NB4 (cell line): ENCODE measurements around the gene CTXND1.
A peak's percentile ranks its signal among the peaks of the same experiment; 100 is the strongest.

ENCODE experiments used
- DNase-seq: peaks from one replicate; pipeline ENCODE4 v3.0.0; 2010; ENCODE audit warnings: low read depth
- H3K4me3 ChIP-seq: one replicate; pipeline ENCODE4 v1.5.1; 2011; ENCODE audit warnings: mild to moderate bottlenecking, low read depth, low read length, moderate library complexity
- MYC ChIP-seq: IDR thresholded peaks from 2 replicates; pipeline ENCODE4 v1.6.1; 2011; ENCODE audit warnings: low read depth, low read length
- POLR2A ChIP-seq: IDR thresholded peaks from 2 replicates; pipeline ENCODE4 v1.6.1; 2011; ENCODE audit warnings: mild to moderate bottlenecking; ENCODE audit not compliant: insufficient read length; ENCODE audit errors: extremely low read depth
- TF ChIP-seq, protein P1 (sequence below): IDR thresholded peaks from one replicate; pipeline ENCODE4 v1.5.1; 2012; ENCODE audit warnings: low read depth, low read length
- TF ChIP-seq, protein P2 (sequence below): IDR thresholded peaks from 2 replicates; pipeline ENCODE4 v1.6.1; 2011; ENCODE audit warnings: low read depth, low read length

The CTXND1 gene

GRCh38 chr15:80211976-80212375 lies 40.0 kb downstream of the CTXND1 start:
- DNase-seq, result no peak
- H3K4me3 ChIP-seq, result no peak overlapping the region
- TF ChIP-seq POLR2A (no peak), MYC (no peak)
- TF ChIP-seq, protein P1, sequence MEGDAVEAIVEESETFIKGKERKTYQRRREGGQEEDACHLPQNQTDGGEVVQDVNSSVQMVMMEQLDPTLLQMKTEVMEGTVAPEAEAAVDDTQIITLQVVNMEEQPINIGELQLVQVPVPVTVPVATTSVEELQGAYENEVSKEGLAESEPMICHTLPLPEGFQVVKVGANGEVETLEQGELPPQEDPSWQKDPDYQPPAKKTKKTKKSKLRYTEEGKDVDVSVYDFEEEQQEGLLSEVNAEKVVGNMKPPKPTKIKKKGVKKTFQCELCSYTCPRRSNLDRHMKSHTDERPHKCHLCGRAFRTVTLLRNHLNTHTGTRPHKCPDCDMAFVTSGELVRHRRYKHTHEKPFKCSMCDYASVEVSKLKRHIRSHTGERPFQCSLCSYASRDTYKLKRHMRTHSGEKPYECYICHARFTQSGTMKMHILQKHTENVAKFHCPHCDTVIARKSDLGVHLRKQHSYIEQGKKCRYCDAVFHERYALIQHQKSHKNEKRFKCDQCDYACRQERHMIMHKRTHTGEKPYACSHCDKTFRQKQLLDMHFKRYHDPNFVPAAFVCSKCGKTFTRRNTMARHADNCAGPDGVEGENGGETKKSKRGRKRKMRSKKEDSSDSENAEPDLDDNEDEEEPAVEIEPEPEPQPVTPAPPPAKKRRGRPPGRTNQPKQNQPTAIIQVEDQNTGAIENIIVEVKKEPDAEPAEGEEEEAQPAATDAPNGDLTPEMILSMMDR, result no peak
- TF ChIP-seq, protein P2, sequence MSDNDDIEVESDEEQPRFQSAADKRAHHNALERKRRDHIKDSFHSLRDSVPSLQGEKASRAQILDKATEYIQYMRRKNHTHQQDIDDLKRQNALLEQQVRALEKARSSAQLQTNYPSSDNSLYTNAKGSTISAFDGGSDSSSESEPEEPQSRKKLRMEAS, result no peak

DNA sequence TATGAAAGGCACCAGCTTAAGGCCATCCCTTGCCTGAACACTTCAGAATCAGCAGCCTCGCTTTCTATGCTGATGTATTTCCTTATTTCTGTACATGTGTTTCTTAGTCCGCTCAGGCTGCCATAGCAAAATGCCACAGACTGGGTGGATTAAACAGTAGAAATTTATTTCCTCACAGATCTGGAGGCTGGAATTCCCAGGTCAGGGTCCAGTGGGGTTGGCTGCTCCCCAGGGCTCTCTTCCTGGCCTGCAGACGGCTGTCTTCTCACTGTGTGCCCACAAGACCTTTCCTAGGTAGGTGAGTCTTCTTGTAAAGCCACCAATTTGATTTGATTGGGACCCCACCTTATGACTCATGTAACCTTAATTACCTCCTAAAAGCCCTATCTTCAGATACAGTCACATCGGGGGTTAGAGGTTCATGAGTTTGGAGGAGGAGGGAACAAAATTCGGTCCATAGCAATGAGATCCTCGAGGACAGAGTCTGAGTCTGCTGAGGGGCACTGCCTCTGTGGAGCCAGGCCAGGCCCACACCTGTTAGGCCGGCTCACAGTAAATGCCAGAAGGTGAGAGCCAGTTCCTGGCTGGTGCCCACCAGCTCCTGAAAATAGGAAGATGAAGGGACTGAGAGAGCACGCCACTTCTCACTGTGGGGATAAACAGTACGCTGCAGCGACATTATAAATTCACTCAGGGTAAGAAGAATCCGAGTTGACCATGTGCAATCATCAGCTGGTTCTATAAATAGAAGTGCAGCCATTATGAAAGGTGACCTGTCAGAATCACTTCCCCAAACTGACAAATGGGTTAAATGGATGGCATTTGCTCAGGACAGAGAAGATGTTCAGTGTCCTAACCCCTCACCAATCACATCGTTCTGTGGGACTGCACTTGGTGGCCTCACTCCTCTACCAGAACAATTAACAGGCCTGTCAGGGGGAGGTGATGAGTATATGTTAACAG lies 41.1 kb downstream of the CTXND1 start:
- peak; percentile 31 for DNase-seq
- H3K4me3 ChIP-seq, result no peak overlapping the region
- TF ChIP-seq POLR2A (no peak), MYC (no peak)
- TF ChIP-seq, protein P2, result no peak
- TF ChIP-seq, protein P1, result no peak

- TF ChIP-seq MYC, result no peak
- TF ChIP-seq, protein P2, result no peak
- TF ChIP-seq POLR2A, result no peak
- TF ChIP-seq, protein P1, result no peak
- H3K4me3 ChIP-seq, result no peak overlapping the region
- DNase-seq, result no peak
These were observed 43.0 kb downstream of the CTXND1 start for GRCh38 chr15:80208758-80209734.

GRCh38 chr15:80207887-80208286 lies 44.1 kb downstream of the CTXND1 start:
- H3K4me3 ChIP-seq, result no peak overlapping the region
- DNase-seq, result no peak
- TF ChIP-seq, protein P2, result no peak
- TF ChIP-seq, protein P1, result no peak
- TF ChIP-seq MYC, result no peak
- no peak for TF ChIP-seq POLR2A

DNA sequence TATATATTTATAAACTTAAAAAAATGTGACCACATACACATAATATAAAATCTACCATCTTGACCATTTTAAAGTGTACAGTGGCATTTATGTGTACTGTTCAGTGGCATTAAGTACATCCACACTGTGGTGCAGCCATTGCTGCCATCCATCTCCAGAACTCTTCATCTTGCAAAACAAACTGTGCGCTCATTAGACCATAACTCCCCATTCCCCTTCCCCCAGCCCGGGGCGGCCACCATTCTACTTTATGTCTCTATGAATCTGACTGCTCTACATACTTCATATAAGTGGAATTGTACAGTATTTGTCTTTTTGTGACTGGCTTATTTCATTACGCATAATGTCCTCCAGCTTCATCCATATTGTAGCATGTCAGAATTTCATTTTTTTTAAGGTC lies 47.8 kb downstream of the CTXND1 start:
- no peak for DNase-seq
- TF ChIP-seq MYC, result no peak
- TF ChIP-seq, protein P2, result no peak
- TF ChIP-seq, protein P1, result no peak
- no peak for TF ChIP-seq POLR2A
- H3K4me3 ChIP-seq, result no peak overlapping the region
